GM12878 (cell line): ENCODE data around the gene IRF9. TPM values are rescaled to one million over a fixed set of nuclear protein-coding genes. Genes with fewer than 3 reads are reported as not detected.

Experiments
- ESRRA ChIP-seq: IDR thresholded peaks from 2 replicates; pipeline ENCODE4 v1.6.1; 2012; ENCODE audit warnings: mild to moderate bottlenecking, low read length, improper control_type of control experiment
- FOXM1 ChIP-seq: IDR thresholded peaks from 2 replicates; pipeline ENCODE4 v1.6.1; 2012; ENCODE audit warnings: low read depth, mild to moderate bottlenecking, inconsistent platforms, low read length, moderate library complexity
- GABPA ChIP-seq: IDR thresholded peaks from 2 replicates; pipeline ENCODE4 v1.6.1; 2014; ENCODE audit warnings: antibody characterized with exemption, low read depth, mild to moderate bottlenecking, inconsistent platforms
- JUNB ChIP-seq: IDR thresholded peaks from 2 replicates; pipeline ENCODE4 v1.6.1; 2016; ENCODE audit warnings: antibody characterized with exemption, mild to moderate bottlenecking
- MTA2 ChIP-seq: fragments of 450-650 bp; IDR thresholded peaks from 2 replicates; pipeline ENCODE4 v1.6.1; 2016; ENCODE audit warnings: low read depth, mild to moderate bottlenecking, moderate library complexity
- NR2C2 ChIP-seq: IDR thresholded peaks from 2 replicates; pipeline ENCODE4 v1.6.1; 2011; ENCODE audit warnings: borderline replicate concordance, low read depth; ENCODE audit not compliant: control insufficient read depth, insufficient read length
- POLR2AphosphoS2 ChIP-seq: IDR thresholded peaks from 2 replicates; pipeline ENCODE4 v1.6.1; 2011; ENCODE audit warnings: low read depth, mild to moderate bottlenecking, low read length, improper control_type of control experiment, moderate library complexity
- RCOR1 ChIP-seq: conservative IDR thresholded peaks from 2 replicates; pipeline ENCODE4 v1.6.1; 2012; ENCODE audit warnings: low read depth, low read length, improper control_type of control experiment
- SREBF1 ChIP-seq: IDR thresholded peaks from 2 replicates; pipeline ENCODE4 v1.6.1; 2012; ENCODE audit warnings: mild to moderate bottlenecking, low read length
- ZNF207 ChIP-seq: fragments of 450-650 bp; IDR thresholded peaks from 2 replicates; pipeline ENCODE4 v1.6.1; 2014; ENCODE audit warnings: antibody characterized with exemption, mild to moderate bottlenecking, borderline replicate concordance
- polyA plus RNA-seq, 11 experiments: library from polyadenylated mRNA; depleted of rRNA in 4 of 11; unstranded in 6 of 11; stranded (reverse) in 5 of 11; fragments of >200 nt; fragmentation: Nextera tagmentation in 4 of 11; fragmentation: Illumina TruSeq in 1 of 11; extraction: Ambion mirVana in 4 of 11; extraction: Trizol in 1 of 11; gene quantifications; 1 replicate in 1 of 11; 2 replicates in 10 of 11; pipeline versions ENCODE4 v1.2.1 to v1.2.3, GENCODE V29; 2011 to 2016; ENCODE audit warnings: inconsistent platforms in 2 of 11, missing spikeins in 2 of 11, low read depth in 1 of 11
- total RNA-seq, 4 experiments: library from RNA; depleted of rRNA in 3 of 4; stranded (reverse); fragments of >200 nt in 3 of 4; fragmentation: Illumina TruSeq in 1 of 4; extraction: Trizol in 1 of 4; gene quantifications; 2 replicates each; pipeline versions ENCODE4 v1.2.1 to v1.2.3, GENCODE V29; 2013 to 2021
- TF ChIP-seq, protein P1 (sequence below): fragments of 150-350 bp; IDR thresholded peaks from 2 replicates; pipeline ENCODE4 v1.6.1; 2016; ENCODE audit warnings: low read depth, low read length
- TF ChIP-seq, protein P2 (sequence below): IDR thresholded peaks from 2 replicates; pipeline ENCODE4 v1.6.1; 2012; ENCODE audit warnings: low read depth, low read length, improper control_type of control experiment

Gene IRF9
- total and polyA plus RNA-seq, 10 of the 15 experiments (the other 5 are each of a cell fraction or from before 2014, with no cell fraction given): 47.6 to 234 (median 148) TPM

GRCh38 chr14:24113801-24114531 lies 47.1 kb upstream of the IRF9 start (continued):
- TF ChIP-seq, protein P1, sequence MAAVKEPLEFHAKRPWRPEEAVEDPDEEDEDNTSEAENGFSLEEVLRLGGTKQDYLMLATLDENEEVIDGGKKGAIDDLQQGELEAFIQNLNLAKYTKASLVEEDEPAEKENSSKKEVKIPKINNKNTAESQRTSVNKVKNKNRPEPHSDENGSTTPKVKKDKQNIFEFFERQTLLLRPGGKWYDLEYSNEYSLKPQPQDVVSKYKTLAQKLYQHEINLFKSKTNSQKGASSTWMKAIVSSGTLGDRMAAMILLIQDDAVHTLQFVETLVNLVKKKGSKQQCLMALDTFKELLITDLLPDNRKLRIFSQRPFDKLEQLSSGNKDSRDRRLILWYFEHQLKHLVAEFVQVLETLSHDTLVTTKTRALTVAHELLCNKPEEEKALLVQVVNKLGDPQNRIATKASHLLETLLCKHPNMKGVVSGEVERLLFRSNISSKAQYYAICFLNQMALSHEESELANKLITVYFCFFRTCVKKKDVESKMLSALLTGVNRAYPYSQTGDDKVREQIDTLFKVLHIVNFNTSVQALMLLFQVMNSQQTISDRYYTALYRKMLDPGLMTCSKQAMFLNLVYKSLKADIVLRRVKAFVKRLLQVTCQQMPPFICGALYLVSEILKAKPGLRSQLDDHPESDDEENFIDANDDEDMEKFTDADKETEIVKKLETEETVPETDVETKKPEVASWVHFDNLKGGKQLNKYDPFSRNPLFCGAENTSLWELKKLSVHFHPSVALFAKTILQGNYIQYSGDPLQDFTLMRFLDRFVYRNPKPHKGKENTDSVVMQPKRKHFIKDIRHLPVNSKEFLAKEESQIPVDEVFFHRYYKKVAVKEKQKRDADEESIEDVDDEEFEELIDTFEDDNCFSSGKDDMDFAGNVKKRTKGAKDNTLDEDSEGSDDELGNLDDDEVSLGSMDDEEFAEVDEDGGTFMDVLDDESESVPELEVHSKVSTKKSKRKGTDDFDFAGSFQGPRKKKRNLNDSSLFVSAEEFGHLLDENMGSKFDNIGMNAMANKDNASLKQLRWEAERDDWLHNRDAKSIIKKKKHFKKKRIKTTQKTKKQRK: no peak
- no peak for TF ChIP-seq FOXM1
- TF ChIP-seq ZNF207: peak; percentile 39; the same call in 1 of the 2 replicates
- peak; percentile 56; the same call in 1 of the 2 replicates for TF ChIP-seq MTA2
- TF ChIP-seq RCOR1: no peak
- no peak for TF ChIP-seq NR2C2
- TF ChIP-seq, protein P2, sequence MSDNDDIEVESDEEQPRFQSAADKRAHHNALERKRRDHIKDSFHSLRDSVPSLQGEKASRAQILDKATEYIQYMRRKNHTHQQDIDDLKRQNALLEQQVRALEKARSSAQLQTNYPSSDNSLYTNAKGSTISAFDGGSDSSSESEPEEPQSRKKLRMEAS: peak; percentile 46; the same call in 1 of the 2 replicates
- TF ChIP-seq JUNB: peak; percentile 100
- no peak for TF ChIP-seq SREBF1
- peak; percentile 79 for TF ChIP-seq POLR2AphosphoS2
- peak; percentile 79; the same call in 1 of the 2 replicates for TF ChIP-seq ESRRA
- peak; percentile 85 for TF ChIP-seq GABPA
